HG03558 (cell line): ENCODE measurements around the gene CCDC183.
"Not testable (repeated sequence)": the region's sequence is repeated elsewhere in the genome, so short reads cannot be mapped to it uniquely, and the experiment has no call there.

Experiments used
- ATAC-seq: cut with Tn5 transposase; IDR thresholded peaks from one replicate; pipeline ENCODE4 v1.9.1; 2021; ENCODE audit warnings: moderate number of reproducible peaks; ENCODE audit not compliant: unreplicated experiment; ENCODE audit errors: extremely low read depth

CCDC183 gene

DNA sequence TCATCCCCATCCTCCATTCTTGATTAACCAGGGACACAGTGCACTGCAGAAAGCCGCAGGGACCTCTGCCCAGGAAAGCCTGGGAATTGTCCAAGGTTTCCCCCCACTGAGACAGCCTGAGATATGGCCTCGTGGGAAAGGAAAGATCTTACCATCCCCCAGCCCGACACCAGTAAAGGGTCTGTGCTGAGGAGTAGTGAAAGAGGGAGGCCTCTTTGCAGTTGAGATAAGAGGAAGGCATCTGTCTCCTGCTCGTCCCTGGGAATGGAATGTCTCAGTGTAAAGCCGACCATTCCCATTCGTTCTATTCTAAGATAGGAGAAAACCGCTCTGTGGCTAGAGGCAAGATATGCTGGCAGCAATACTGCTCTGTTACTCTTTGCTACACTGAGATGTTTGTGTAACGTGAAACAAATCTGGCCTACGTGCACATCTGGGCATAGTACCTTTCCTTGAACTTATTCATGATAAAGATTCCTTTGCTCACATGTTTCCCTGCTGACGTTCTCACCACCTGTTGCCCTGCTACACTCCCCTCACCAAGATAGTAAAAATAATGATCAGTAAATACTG, 723 bp downstream of the CCDC183 start:
- ATAC-seq, result not testable (repeated sequence)

DNA sequence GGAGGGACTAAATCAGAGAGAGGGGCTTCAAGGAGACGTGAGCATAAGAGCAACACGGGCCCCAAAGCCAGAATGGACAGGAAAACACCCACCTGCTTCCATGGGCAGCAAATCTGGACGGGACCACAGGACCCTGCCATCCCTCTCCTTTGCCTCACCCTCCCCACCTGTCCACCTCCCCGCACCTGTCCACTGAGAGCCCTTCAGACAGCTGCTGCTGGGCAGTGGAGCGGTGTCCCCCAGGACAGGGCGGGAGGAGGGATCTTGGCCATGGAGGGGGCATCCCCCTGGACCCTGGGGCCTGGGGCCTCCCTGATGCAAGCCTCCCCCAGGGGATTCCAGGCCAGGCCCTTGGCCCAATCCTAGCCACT, 2.6 kb downstream of the CCDC183 start:
- ATAC-seq, result no peak

DNA sequence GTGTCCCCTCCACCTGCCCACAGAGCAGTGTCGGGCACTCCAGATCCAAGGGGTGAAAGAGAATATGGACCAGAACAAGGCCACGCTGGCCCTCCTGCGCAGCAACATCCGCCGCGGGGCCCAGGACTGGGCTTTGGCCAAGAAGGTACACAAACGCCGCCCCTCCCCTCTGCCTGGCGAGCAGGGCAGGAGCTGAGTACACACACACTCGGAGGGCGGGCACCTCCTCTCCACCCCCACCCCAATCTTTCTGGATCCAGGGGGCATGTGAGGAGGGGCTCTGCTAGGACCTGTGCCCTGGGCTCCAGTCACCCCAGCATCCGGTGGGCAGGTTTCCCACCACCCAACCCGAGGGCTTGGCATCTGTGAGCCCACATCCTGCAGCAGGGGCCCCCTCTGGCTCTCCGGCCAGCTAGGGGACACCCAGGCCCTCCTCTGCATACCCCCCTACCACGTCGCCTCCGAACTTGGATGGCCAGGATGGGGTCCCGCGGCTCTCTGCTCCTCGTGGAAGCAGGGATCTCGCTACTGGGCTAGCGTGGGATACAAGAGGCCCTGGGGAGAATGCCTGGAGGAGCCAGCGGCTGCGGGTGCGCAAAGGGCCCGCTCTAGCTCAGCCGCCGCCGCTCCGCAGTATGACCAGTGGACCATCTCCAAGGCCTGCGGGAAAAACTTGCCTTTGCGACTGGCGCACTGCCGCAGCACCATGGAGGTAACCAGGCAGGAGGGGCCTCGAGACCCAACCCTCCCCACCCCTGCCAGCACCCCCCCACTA, 3.1 kb downstream of the CCDC183 start:
- ATAC-seq, result no peak

DNA sequence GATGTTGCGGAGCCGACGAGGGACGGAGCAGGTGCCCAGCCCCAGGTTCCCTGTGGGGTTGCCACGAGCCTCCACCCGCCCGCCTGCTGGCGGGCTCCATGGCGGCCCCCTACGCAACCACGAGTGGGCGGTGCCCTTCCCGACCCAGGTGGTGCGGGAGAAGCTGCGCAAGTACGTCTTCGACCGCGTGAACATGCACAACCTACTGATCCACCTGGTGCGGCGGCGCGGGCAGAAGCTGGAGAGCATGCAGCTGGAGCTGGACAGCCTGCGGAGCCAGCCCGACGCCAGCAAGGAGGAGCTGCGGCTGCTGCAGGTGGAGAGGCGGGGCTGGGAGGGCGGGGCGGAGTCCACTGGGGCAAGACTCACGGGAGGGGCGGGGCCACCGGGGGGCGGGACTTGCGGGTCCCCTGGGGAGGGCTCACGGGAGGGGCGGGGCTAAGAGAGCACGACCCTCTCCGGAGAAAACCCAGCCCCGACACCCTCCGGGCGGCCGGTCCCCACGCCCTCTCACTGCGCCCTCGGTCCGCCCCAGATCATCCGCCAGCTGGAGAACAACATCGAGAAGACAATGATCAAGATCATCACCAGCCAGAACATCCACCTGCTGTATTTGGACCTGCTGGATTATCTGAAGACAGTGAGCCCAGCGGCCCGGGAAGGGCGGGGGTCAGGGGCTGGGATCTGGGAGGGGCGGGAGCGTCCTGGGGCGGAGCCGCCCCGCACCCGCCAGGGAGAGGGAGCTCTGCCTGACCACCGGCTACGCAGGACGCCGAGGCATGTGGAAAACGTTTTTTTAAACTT, 3.9 kb downstream of the CCDC183 start:
- ATAC-seq, result no peak

DNA sequence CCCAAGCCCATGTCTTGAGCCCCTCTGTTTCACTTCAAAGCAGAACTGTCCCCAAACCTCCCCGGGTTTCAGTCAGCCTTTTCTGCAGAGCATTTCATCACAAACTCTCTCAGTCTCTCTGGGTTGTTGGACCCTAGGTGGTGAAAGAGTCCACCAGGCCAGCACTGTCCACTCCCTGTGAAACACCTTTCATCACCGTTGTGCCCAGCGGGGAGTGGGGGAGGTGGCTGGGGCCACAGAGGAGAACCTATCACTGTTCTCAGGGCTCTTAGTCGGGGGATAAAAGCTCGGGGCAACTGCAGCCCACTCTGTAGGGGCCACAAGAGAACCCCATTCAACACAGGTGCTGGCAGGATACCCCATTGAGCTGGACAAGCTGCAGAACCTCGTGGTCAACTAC, 6.2 kb downstream of the CCDC183 start:
- no peak for ATAC-seq

DNA sequence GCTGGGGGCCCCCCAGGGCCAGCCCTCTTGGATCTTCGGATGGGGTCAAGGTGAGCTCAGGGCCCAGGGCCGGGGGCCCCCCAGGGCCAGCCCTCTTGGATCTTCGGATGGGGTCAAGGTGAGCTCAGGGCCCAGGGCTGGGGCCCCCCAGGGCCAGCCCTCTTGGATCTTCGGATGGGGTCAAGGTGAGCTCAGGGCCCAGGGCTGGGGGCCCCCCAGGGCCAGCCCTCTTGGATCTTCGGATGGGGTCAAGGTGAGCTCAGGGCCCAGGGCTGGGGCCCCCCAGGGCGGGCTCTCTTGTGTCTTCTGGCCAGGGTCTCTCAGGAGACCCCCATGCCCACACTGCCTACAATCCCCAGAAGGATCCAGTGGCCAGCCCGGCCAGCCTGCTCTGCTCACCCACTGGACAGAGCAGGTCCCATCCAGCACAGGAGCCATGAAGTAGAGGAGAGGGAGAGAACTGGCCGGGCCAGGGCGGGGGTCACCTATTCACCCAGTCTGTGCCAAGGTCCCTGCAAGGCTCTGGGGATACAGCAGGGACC, 6.9 kb downstream of the CCDC183 start:
- ATAC-seq, result not testable (repeated sequence)

DNA sequence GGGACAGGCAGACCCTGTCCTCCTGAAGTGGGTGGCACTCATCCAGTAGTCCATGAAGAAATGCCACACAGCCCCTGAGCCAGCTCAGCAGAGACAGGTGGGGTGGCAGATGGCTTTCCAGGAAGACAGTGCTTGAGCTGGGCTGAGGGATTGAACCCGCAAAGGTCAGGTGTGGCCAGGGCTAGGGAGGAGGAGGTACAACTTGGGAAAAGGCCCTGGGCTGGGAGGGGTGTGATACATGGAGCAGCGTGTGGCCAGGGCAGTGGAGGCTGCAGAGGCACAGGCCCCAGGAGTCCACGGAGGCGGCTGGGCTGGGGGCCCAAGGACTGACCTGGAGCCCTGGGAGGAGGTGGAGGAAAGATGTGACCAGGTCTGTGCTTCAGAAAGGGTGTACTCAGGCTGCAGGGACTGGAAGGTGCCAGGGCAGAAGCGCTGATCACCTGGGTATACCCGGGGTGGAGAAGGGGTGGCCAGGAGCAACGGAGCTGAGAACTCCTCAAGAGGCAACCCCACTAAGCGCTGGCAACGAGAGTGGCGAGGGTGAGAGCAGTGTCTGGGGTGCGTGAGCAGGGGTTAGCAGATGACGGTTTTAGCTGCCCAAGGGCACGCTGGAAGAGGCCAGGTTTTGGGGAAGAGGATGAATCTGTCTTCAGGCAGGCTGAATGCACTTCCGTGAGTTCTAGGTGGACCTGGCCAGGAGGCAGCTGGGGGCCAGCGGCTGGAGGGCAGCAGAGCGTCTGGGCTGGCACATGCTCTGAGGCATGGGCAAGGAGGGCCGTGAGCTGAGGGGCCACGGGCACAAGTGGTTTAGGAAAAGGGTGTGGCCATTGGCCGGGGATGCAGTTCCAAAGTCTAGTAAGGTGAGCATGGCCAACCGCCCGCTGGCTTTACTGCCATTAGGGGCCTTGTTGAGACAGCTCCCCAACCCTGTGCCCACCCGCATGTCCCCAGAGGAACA, 7.7 kb downstream of the CCDC183 start:
- no peak for ATAC-seq

DNA sequence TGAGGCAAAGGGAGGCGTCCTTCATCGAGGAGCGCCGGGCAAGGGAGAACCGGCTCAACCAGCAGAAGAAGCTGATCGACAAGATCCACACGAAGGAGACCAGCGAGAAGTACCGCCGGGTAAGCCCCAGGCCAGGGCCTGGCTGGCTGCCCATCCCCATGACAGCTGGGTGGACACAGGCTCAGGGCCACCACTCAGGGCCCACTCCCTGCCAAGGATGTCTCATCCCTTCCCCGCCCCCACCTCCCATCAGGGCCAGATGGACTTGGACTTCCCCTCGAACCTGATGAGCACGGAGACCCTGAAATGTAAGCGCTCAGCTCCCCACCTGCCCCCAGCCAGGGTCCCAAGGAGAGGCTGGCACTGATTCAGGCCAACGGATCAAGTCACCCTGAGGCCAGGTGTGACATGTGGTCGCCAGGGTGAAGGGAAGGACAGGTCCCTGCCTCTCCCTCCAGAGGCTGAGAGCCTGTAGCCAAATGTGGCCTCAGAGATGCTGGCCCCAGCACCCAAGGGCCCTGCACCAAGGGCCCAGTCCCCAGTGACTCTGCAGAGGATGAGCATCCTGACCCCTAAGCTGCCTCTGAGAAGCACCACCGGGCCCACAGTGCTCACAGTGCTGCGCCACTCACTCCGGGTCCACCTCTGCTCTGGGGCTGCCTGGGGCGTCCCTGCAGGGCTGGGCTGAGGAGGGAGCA, 8.5 kb downstream of the CCDC183 start:
- no peak for ATAC-seq

DNA sequence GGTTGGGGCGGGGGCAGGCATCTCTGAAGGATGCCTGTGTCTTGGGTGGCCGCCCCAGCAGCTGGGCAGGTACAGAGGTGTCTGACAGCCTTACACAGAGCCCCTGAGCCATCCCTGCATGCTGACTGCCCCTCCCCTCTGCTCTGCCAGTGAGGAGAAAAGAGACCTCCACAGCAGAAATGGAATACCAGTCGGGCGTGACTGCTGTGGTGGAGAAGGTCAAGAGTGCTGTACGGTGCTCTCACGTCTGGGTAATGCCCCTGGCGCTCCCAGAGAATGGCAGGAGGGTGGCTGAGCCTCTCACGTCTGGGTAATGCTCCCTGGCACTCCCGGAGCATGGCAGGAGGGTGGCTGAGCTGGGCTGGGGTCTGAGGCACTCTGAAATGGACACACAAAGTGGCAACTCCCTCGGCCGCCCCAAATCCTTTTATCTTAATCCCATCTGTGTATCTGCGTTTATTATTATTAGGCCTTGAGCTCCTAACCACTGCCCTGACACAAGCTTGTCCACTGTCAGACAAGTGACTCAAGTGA, 9.1 kb downstream of the CCDC183 start:
- no peak for ATAC-seq

DNA sequence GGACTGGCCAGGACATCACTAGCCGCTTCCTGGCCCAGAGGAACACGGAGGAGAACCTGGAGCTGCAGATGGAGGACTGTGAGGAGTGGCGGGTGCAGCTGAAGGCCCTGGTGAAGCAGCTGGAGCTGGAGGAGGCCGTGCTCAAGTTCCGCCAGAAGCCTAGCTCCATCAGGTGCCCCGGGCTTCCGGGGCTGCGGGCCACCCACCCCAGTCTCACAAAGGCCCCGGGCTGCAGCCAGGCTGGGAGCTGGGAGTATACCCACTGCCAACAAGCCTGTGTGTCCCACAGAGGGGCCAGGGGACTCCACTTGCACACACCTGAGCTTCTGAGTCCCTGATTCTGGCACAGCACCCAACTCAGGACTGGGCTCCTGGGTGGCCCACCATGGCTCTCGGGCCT, 9.9 kb downstream of the CCDC183 start:
- ATAC-seq, result no peak

DNA sequence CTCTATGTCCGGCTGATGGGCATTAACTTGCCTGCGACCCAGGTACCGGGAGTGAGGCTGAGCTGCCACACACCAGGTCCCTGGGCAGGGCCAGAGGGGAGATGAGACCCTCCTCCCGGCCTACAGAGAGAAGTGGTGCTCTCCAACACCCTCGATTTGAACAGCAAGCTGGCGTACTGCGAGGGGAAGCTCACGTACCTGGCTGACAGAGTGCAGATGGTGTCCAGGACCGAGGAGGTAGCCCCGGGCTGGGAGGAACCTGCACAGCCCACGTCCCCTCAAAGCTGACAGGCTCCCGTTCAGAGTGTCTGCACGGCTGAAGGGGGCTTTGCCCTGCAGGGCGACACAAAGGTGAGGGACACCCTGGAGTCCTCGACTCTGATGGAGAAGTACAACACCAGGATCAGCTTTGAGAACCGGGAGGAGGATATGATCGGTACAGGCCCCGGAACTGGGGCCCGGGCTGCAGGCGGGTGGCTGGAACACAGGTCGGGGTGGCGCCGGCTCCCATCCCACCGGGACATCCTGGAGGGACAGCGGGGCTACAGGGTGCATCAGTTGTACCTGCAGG, 10.6 kb downstream of the CCDC183 start:
- ATAC-seq, result no peak

DNA sequence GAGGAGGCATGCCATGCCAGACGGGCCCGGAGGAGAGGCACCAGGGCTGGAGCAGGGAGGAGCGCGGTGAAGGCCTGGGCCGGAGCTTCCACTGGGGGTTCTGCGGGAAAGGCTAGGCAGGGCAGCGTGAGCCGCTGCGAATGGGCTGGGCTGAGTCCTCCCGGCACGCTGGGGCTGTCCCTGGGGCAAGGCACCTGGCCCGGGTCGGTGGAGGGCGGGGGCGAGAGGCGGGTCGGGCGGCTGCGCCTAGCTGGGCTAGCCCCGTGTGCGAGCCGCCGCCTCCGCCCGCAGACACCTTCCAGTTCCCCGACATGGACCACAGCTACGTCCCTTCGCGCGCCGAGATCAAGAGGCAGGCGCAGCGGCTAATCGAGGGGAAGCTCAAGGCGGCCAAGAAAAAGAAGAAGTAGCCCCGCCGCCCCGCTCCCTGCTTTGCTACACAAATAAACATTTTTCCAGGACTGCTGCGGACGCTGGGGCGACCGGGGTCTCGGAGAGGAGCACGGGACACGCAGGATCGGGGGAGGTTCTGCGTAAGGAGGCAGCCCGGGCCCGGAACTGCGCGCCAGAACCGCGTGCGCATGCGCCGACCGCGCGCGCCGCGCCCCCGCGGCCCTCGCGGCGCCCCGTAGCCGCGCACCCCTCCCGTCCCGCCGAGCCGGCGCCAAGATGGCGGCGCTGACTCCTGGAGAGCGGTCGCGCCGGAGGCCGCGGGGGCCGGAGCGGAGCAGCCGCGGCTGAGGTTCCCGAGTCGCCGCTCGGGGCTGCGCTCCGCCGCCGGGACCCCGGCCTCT, 11.3 kb downstream of the CCDC183 start, which contains the start of gene RABL6:
TSS of gene RABL6 (plus strand) at position 668 of the 794 bp plus-strand sequence. CDS start 249 bp downstream, outside the sequence.
- ATAC-seq, result no peak

DNA sequence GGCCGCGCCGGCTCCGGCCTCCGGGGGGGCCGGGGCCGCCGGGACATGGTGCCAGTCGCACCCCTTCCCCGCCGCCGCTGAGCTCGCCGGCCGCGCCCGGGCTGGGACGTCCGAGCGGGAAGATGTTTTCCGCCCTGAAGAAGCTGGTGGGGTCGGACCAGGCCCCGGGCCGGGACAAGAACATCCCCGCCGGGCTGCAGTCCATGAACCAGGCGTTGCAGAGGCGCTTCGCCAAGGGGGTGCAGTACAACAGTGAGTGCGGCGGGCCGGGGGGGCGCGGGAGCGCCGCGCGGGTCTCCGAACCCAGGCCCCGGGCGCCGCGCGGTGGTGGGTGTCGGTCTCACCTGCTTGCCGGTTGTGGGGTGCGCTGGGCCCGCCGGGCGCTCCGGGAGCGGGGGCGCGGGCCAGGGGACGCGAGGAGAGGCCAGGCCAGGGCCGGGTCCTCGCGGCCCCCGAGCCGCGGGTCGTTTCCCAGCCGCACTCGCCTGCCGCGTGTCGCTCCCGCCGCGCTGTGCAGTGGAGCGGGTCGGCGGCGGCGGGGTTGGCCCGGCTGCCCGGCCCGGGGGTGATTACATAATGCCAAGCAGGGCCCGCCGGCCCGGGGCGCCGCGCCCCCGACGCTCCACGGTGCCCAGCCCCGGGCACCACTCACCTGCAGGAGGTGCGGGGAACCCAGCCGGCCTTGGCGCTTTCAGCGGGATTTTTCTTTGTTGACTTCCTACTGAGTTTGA, 12.1 kb downstream of the CCDC183 start:
- ATAC-seq, result no peak

DNA sequence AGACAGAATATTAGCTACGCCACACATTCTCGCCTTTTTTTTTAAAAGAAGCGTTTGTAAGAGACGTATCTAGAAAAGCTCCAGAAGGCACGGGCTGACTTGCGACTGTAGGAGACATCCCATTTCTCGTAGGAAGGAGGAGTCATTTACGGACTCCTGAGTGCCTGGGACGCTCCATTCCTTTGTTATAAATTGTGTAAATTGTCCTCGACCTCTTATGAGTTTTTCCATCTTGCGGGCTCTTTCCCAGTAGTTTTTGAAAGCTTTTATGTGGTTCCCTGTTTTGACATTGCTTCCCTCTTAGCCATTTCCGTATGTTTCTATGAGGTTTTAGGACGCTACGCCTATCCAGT, 12.6 kb downstream of the CCDC183 start:
- ATAC-seq, result no peak

DNA sequence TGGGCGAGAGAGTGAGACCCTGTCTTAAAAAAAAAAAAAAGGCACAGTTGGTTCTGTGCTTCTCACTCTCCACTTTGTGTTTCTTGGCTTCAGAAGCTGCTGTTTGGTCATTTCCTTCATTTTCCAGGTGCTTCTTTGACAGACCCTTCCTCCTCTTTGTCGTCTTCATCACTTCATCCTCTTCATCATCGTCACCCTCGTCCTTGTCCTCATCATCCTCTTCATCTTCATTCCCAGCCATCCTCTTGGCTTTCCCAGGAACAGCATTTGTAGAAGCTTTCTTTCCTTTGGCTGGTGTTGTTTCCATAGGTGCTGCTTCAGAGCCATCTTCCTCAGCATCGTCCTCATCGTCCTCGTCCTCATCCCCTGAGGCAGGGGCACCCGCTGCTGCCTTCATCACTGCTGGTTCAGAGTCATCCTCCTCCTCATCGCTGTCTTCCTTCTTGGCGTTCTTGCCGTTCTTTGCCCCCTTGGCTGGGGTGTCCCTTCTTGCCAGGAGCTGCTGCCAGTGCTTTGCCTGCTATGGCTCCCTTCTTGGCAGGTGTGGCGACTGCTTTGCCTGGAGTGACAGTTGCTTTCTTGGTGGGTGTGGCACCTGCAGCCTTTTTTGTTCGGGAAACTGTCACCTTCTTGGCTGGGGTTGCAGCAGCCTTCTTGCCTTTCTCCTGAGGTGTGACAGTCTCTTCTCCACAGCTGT, 18.7 kb downstream of the CCDC183 start:
- ATAC-seq, result no peak

DNA sequence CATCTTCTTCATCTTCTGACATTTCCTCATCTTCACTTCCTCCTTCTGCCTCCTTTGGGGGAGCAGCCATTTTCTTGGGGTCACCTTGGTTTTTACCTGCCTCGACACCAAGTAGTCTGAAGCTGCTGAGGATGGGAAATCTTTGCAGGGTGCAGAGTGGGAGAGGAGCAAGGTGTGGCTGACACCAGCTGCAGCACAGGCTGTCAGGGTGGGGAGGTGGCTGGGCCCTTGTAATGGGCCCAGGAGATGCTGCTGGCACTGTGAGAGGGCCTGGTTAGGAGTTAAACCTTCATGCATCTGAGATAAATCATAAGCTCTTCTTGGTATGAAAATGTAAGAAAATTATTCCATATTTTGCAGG, 19.3 kb downstream of the CCDC183 start:
- ATAC-seq, result no peak
